Fibroblast of the aortic adventitia (primary cell): ENCODE measurements around the gene IQCN. TPM values are rescaled to one million over a fixed set of nuclear protein-coding genes. Genes with fewer than 3 reads are reported as not detected.

Experiments used
- DNase-seq: peaks from one replicate; pipeline ENCODE4 v3.0.0-alpha.2; 2010; ENCODE audit warnings: low read depth
- H3K4me3 ChIP-seq: 2 replicates; pipeline ENCODE4 v1.5.1; 2011; ENCODE audit warnings: low read depth, mild to moderate bottlenecking, control low read depth, low read length, moderate library complexity
- CTCF ChIP-seq: IDR thresholded peaks from 2 replicates; pipeline ENCODE4 v1.5.1; 2011; ENCODE audit warnings: mild to moderate bottlenecking, low read length, control low read depth, inconsistent platforms; ENCODE audit not compliant: insufficient read depth
- total RNA-seq: library from RNA; depleted of rRNA; stranded (reverse); fragments of >200 nt; gene quantifications from 2 replicates; pipeline ENCODE4 v1.2.3, GENCODE V29; 2012; ENCODE audit warnings: low replicate concordance

The IQCN gene
- total RNA-seq, 1 donor, result 1.5 TPM

GRCh38 chr19:18306209-18306887, 32.1 kb upstream of the IQCN start:
- no peak for DNase-seq
- H3K4me3 ChIP-seq, result no peak overlapping the region
- TF ChIP-seq CTCF, result no peak

GRCh38 chr19:18304458-18305310, 30.4 kb upstream of the IQCN start:
- peak overlapping the region; percentile 53 for H3K4me3 ChIP-seq
- TF ChIP-seq CTCF, result no peak
- DNase-seq, result peak; percentile 72

GRCh38 chr19:18304208-18304457, 29.9 kb upstream of the IQCN start:
- TF ChIP-seq CTCF, result no peak
- H3K4me3 ChIP-seq, result peak overlapping the region; percentile 17
- DNase-seq, result no peak

- TF ChIP-seq CTCF, result no peak
- H3K4me3 ChIP-seq, result no peak overlapping the region
- no peak for DNase-seq
Measured at GRCh38 chr19:18301718-18302111, 27.5 kb upstream of the IQCN start.

GRCh38 chr19:18300930-18301717, 26.9 kb upstream of the IQCN start:
- DNase-seq, result peak; percentile 87
- no peak overlapping the region for H3K4me3 ChIP-seq
- no peak for TF ChIP-seq CTCF

GRCh38 chr19:18299654-18300053, 25.4 kb upstream of the IQCN start:
- H3K4me3 ChIP-seq, result no peak overlapping the region
- no peak for TF ChIP-seq CTCF
- no peak for DNase-seq
